ENCODE measurements around the gene GNGT1.

GRCh38 chr7:93884541-93884940 is 21.8 kb upstream of the GNGT1 start:
- no peak for TF ChIP-seq CTCF (conservative IDR thresholded peaks at IDR 0.05)
- TF ChIP-seq ZFX (IDR thresholded peaks at IDR 0.05) = no peak

Measured in C4-2B (cell line).